Measurements from ENCODE around the gene TTC16.

DNA sequence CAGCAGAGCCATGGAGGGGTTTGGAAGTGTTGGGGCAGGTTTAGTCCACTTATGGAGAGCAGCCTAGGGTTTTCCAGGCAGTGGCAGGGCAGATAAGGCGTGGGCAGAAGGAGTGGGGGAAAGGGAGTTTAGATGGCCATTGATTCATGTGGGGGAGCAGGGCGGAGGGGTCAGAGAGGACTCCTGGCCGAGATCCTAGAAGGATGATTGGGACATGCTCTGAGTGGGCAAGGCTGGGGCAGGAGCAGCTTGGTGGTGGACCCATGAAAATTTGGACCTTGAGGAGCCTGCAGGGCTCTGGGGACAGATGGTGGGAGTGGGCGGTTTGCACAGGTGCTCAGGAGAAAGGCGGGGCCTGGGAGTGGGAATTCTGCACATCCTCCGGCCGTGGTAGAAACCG lies 37.3 kb downstream of the TTC16 start:
- TF ChIP-seq CTCF (IDR thresholded peaks at IDR 0.05) (no peak), POLR2A (IDR thresholded peaks at IDR 0.05) (no peak)
